ENCODE data around the gene ATF7. TPM values are rescaled to one million over a fixed set of nuclear protein-coding genes. Genes with fewer than 3 reads are reported as not detected.

ATF7 gene
- 10 to 100 TPM; 27.4 to 28.1 TPM for total RNA-seq

GRCh38 chr12:53625946-53626701 lies at the start of gene ATF7:
Gene ATF7, minus strand, starts transcription at chr12:53626382. Its CDS starts 25,382 bp downstream, at chr12:53601000.
- peaks cover 37% of the 10 kb centered on the region for H3K4me1 Mint-ChIP-seq (ENCODE audit: low read depth)
- H3K9me3 Mint-ChIP-seq: no peaks in the 10 kb centered on the region
- H3K27ac Mint-ChIP-seq: peak within 1 kb of the TSS; percentile 99
- peak within 1 kb of the TSS; percentile 99 to 100 for H3K4me3 Mint-ChIP-seq
- DNase-seq (peak; percentile 98 to 99), ATAC-seq (replicated peaks in 1 of 2) (peak; percentile 97)
- no peaks in the 10 kb centered on the region for H3K27me3 Mint-ChIP-seq (ENCODE audit: low read depth)
- H3K36me3 Mint-ChIP-seq (ENCODE audit: insufficient read depth in 2 of 2): peaks cover 1 to 2% of the 10 kb centered on the region in 2 donors

- H3K36me3 Mint-ChIP-seq (ENCODE audit: insufficient read depth in 2 of 2): peaks cover 0 to 6% of the 10 kb centered on the region in 2 donors
- no peak for DNase-seq
- peak overlapping the region; percentile 76 to 80 for H3K4me3 Mint-ChIP-seq
- H3K27ac Mint-ChIP-seq: peak overlapping the region; percentile 62
- H3K27me3 Mint-ChIP-seq (ENCODE audit: low read depth): peaks cover 27% of the 10 kb centered on the region
- no peaks in the 10 kb centered on the region for H3K9me3 Mint-ChIP-seq
- H3K4me1 Mint-ChIP-seq (ENCODE audit: low read depth): peaks cover 46% of the 10 kb centered on the region
- ATAC-seq (replicated peaks in 1 of 2): no peak
Measured at GRCh38 chr12:53674977-53675700, 49.0 kb upstream of the ATF7 start.

GRCh38 chr12:53670971-53671370 lies 44.8 kb upstream of the ATF7 start:
- DNase-seq (no peak), ATAC-seq (replicated peaks in 1 of 2) (peak in 1 of 2 donors; percentile 16)
- H3K36me3 Mint-ChIP-seq (ENCODE audit: insufficient read depth in 2 of 2): peaks cover 1 to 15% of the 10 kb centered on the region in 2 donors
- H3K27ac Mint-ChIP-seq: peak overlapping the region; percentile 68
- H3K4me1 Mint-ChIP-seq (ENCODE audit: low read depth): peaks cover 46% of the 10 kb centered on the region
- H3K4me3 Mint-ChIP-seq: peak overlapping the region in 1 of 2 donors; percentile 50
- H3K27me3 Mint-ChIP-seq (ENCODE audit: low read depth): no peaks in the 10 kb centered on the region
- H3K9me3 Mint-ChIP-seq: no peaks in the 10 kb centered on the region

- no peak for ATAC-seq (replicated peaks in 1 of 2)
- no peaks in the 10 kb centered on the region for H3K9me3 Mint-ChIP-seq
- no peak for DNase-seq
- H3K4me1 Mint-ChIP-seq (ENCODE audit: low read depth): peaks cover 45% of the 10 kb centered on the region
- no peak overlapping the region for H3K4me3 Mint-ChIP-seq
- H3K36me3 Mint-ChIP-seq (ENCODE audit: insufficient read depth in 2 of 2): peaks cover 1 to 19% of the 10 kb centered on the region in 2 donors
- H3K27ac Mint-ChIP-seq: peak overlapping the region; percentile 64
- H3K27me3 Mint-ChIP-seq (ENCODE audit: low read depth): no peaks in the 10 kb centered on the region
Measured at GRCh38 chr12:53670308-53670707, 44.1 kb upstream of the ATF7 start.

- Mint-ChIP-seq H3K9me3 (no peaks in the 10 kb centered on the region), H3K27ac (no peak overlapping the region), H3K4me3 (no peak overlapping the region), H3K36me3 (ENCODE audit: insufficient read depth in 2 of 2) (peaks cover 9 to 30% of the 10 kb centered on the region in 2 donors), H3K4me1 (ENCODE audit: low read depth) (peaks cover 15% of the 10 kb centered on the region), H3K27me3 (ENCODE audit: low read depth) (no peaks in the 10 kb centered on the region)
- DNase-seq: no peak
- ATAC-seq (replicated peaks in 1 of 2): no peak
Measured at GRCh38 chr12:53667080-53667479, 40.9 kb upstream of the ATF7 start.

GRCh38 chr12:53664936-53665335 lies 38.8 kb upstream of the ATF7 start:
- Mint-ChIP-seq H3K4me1 (ENCODE audit: low read depth) (peaks cover 7% of the 10 kb centered on the region), H3K27ac (no peak overlapping the region), H3K4me3 (no peak overlapping the region), H3K9me3 (no peaks in the 10 kb centered on the region), H3K27me3 (ENCODE audit: low read depth) (no peaks in the 10 kb centered on the region), H3K36me3 (ENCODE audit: insufficient read depth in 2 of 2) (peaks cover 9 to 26% of the 10 kb centered on the region in 2 donors)
- no peak for DNase-seq
- ATAC-seq (replicated peaks in 1 of 2): no peak

- no peak for DNase-seq
- no peak overlapping the region for H3K27ac Mint-ChIP-seq
Measured at GRCh38 chr12:53664191-53664590, 38.0 kb upstream of the ATF7 start.

GRCh38 chr12:53660041-53660440 lies 33.9 kb upstream of the ATF7 start:
- ATAC-seq (replicated peaks in 1 of 2): no peak
- no peaks in the 10 kb centered on the region for H3K27me3 Mint-ChIP-seq (ENCODE audit: low read depth)

More at GRCh38 chr12:53664191-53664590, 38.0 kb upstream of the ATF7 start:
- no peaks in the 10 kb centered on the region for H3K4me1 Mint-ChIP-seq (ENCODE audit: low read depth)
- H3K27me3 Mint-ChIP-seq (ENCODE audit: low read depth): no peaks in the 10 kb centered on the region
- no peak for ATAC-seq (replicated peaks in 1 of 2)
- no peaks in the 10 kb centered on the region for H3K9me3 Mint-ChIP-seq
- no peak overlapping the region for H3K4me3 Mint-ChIP-seq
- peaks cover 9 to 26% of the 10 kb centered on the region in 2 donors for H3K36me3 Mint-ChIP-seq (ENCODE audit: insufficient read depth in 2 of 2)

GRCh38 chr12:53659571-53659981 lies 33.4 kb upstream of the ATF7 start:
- ATAC-seq (replicated peaks in 1 of 2) (no peak), DNase-seq (no peak)
- no peaks in the 10 kb centered on the region for H3K4me1 Mint-ChIP-seq (ENCODE audit: low read depth)
- no peaks in the 10 kb centered on the region for H3K9me3 Mint-ChIP-seq
- H3K4me3 Mint-ChIP-seq: no peak overlapping the region
- peaks cover 5 to 8% of the 10 kb centered on the region in 2 donors for H3K36me3 Mint-ChIP-seq (ENCODE audit: insufficient read depth in 2 of 2)
- H3K27ac Mint-ChIP-seq: no peak overlapping the region
- no peaks in the 10 kb centered on the region for H3K27me3 Mint-ChIP-seq (ENCODE audit: low read depth)

More at GRCh38 chr12:53660041-53660440, 33.9 kb upstream of the ATF7 start:
- Mint-ChIP-seq H3K4me3 (no peak overlapping the region), H3K4me1 (ENCODE audit: low read depth) (no peaks in the 10 kb centered on the region), H3K36me3 (ENCODE audit: insufficient read depth in 2 of 2) (peaks cover 6 to 12% of the 10 kb centered on the region in 2 donors), H3K27ac (no peak overlapping the region), H3K9me3 (no peaks in the 10 kb centered on the region)
- DNase-seq: no peak

GRCh38 chr12:53659011-53659551 lies 32.9 kb upstream of the ATF7 start:
- no peak for ATAC-seq (replicated peaks in 1 of 2)
- Mint-ChIP-seq H3K27ac (no peak overlapping the region), H3K4me3 (no peak overlapping the region), H3K36me3 (ENCODE audit: insufficient read depth in 2 of 2) (peaks cover 1 to 5% of the 10 kb centered on the region in 2 donors), H3K4me1 (ENCODE audit: low read depth) (no peaks in the 10 kb centered on the region), H3K9me3 (no peaks in the 10 kb centered on the region), H3K27me3 (ENCODE audit: low read depth) (no peaks in the 10 kb centered on the region)
- no peak for DNase-seq

GRCh38 chr12:53657041-53657440 lies 30.9 kb upstream of the ATF7 start:
- Mint-ChIP-seq H3K4me3 (no peak overlapping the region), H3K4me1 (ENCODE audit: low read depth) (no peaks in the 10 kb centered on the region)
- ATAC-seq (replicated peaks in 1 of 2): no peak

GRCh38 chr12:53653595-53653994 lies 27.4 kb upstream of the ATF7 start:
- H3K9me3 Mint-ChIP-seq: no peaks in the 10 kb centered on the region
- DNase-seq: no peak
- no peak overlapping the region for H3K27ac Mint-ChIP-seq
- ATAC-seq (replicated peaks in 1 of 2): no peak
- H3K27me3 Mint-ChIP-seq (ENCODE audit: low read depth): no peaks in the 10 kb centered on the region
- H3K4me1 Mint-ChIP-seq (ENCODE audit: low read depth): no peaks in the 10 kb centered on the region
- H3K4me3 Mint-ChIP-seq: no peak overlapping the region
- no peaks in the 10 kb centered on the region for H3K36me3 Mint-ChIP-seq (ENCODE audit: insufficient read depth in 2 of 2)

More at GRCh38 chr12:53657041-53657440, 30.9 kb upstream of the ATF7 start:
- peaks cover 0 to 1% of the 10 kb centered on the region in 2 donors for H3K36me3 Mint-ChIP-seq (ENCODE audit: insufficient read depth in 2 of 2)
- DNase-seq: no peak
- H3K27me3 Mint-ChIP-seq (ENCODE audit: low read depth): no peaks in the 10 kb centered on the region
- no peaks in the 10 kb centered on the region for H3K9me3 Mint-ChIP-seq
- no peak overlapping the region for H3K27ac Mint-ChIP-seq

GRCh38 chr12:53652366-53652765 lies 26.2 kb upstream of the ATF7 start:
- no peak for ATAC-seq (replicated peaks in 1 of 2)
- Mint-ChIP-seq H3K4me3 (no peak overlapping the region), H3K36me3 (ENCODE audit: insufficient read depth in 2 of 2) (no peaks in the 10 kb centered on the region), H3K4me1 (ENCODE audit: low read depth) (no peaks in the 10 kb centered on the region), H3K27me3 (ENCODE audit: low read depth) (no peaks in the 10 kb centered on the region), H3K27ac (no peak overlapping the region), H3K9me3 (no peaks in the 10 kb centered on the region)
- DNase-seq: no peak

Data from activated T-cell treated with anti-CD3 and anti-CD28 coated beads, Interleukin-2, amount 50 U/mL, for 72 hours (primary cell).